Neural crest cell (in vitro differentiated cells): Measurements from ENCODE around the gene PARM1. TPM values are rescaled to one million over a fixed set of nuclear protein-coding genes. Genes with fewer than 3 reads are reported as not detected.
"Not testable (repeated sequence)": the region's sequence is repeated elsewhere in the genome, so short reads cannot be mapped to it uniquely, and the experiment has no call there.

ENCODE experiments used
- DNase-seq: peaks from one replicate; pipeline ENCODE4 v3.0.0; 2021; ENCODE audit warnings: low read depth, mixed read lengths, low spot score
- H3K27ac Mint-ChIP-seq: one replicate; pipeline ENCODE4 v1.8.0; 2021; ENCODE audit warnings: mild to moderate bottlenecking, mixed read lengths; ENCODE audit not compliant: unreplicated experiment
- H3K27me3 Mint-ChIP-seq: 2 replicates; pipeline ENCODE4 v1.8.0; 2021; ENCODE audit warnings: low read depth, mild to moderate bottlenecking, mixed read lengths
- H3K36me3 Mint-ChIP-seq: 2 replicates; pipeline ENCODE4 v1.8.0; 2021; ENCODE audit warnings: low read depth, mild to moderate bottlenecking, mixed read lengths
- H3K4me1 Mint-ChIP-seq: 2 replicates; pipeline ENCODE4 v1.8.0; 2021; ENCODE audit warnings: mixed read lengths
- H3K4me3 Mint-ChIP-seq: one replicate; pipeline ENCODE4 v1.8.0; 2021; ENCODE audit warnings: mild to moderate bottlenecking, mixed read lengths
- H3K9me3 Mint-ChIP-seq: 2 replicates; pipeline ENCODE4 v1.8.0; 2021; ENCODE audit warnings: mixed read lengths
- total RNA-seq: library from RNA; stranded (reverse); gene quantifications from 2 replicates; pipeline ENCODE4 v1.2.1, GENCODE V29; 2021
- TF ChIP-seq, protein P1 (sequence below): fragments of 200-600 bp; sonication (generic); conservative IDR thresholded peaks from 2 replicates; pipeline ENCODE4 v1.5.0; 2021; ENCODE audit warnings: antibody characterized with exemption, mild to moderate bottlenecking

The PARM1 gene
- total RNA-seq, 1 donor from 2014 or later = 0.96 TPM

DNA sequence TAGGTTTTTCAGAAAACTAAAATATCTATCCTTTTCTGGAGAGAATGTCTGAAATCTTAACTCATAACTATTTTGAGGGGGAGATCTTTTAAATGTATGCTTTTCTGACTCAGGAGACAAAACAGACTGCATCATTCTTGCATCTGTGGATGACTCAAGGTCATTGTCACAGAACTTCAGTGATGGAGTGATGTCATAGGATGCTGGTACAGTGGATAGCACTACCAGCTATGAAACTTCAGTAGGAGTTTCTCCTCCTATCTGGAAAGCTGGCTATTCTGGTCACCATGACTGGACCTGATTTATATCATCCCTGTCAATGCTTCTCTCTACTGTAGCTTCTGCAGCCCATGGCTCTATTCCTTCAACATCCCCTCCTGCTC, 50.3 kb downstream of the PARM1 start:
- no peaks in the 10 kb centered on the region for H3K4me1 Mint-ChIP-seq
- no peak overlapping the region for H3K4me3 Mint-ChIP-seq
- H3K27me3 Mint-ChIP-seq = peaks cover 2% of the 10 kb centered on the region
- no peak for DNase-seq
- TF ChIP-seq, protein P1, sequence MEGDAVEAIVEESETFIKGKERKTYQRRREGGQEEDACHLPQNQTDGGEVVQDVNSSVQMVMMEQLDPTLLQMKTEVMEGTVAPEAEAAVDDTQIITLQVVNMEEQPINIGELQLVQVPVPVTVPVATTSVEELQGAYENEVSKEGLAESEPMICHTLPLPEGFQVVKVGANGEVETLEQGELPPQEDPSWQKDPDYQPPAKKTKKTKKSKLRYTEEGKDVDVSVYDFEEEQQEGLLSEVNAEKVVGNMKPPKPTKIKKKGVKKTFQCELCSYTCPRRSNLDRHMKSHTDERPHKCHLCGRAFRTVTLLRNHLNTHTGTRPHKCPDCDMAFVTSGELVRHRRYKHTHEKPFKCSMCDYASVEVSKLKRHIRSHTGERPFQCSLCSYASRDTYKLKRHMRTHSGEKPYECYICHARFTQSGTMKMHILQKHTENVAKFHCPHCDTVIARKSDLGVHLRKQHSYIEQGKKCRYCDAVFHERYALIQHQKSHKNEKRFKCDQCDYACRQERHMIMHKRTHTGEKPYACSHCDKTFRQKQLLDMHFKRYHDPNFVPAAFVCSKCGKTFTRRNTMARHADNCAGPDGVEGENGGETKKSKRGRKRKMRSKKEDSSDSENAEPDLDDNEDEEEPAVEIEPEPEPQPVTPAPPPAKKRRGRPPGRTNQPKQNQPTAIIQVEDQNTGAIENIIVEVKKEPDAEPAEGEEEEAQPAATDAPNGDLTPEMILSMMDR = no peak
- peaks cover 5% of the 10 kb centered on the region for H3K9me3 Mint-ChIP-seq
- H3K36me3 Mint-ChIP-seq = peaks cover 10% of the 10 kb centered on the region
- H3K27ac Mint-ChIP-seq = no peak overlapping the region

DNA sequence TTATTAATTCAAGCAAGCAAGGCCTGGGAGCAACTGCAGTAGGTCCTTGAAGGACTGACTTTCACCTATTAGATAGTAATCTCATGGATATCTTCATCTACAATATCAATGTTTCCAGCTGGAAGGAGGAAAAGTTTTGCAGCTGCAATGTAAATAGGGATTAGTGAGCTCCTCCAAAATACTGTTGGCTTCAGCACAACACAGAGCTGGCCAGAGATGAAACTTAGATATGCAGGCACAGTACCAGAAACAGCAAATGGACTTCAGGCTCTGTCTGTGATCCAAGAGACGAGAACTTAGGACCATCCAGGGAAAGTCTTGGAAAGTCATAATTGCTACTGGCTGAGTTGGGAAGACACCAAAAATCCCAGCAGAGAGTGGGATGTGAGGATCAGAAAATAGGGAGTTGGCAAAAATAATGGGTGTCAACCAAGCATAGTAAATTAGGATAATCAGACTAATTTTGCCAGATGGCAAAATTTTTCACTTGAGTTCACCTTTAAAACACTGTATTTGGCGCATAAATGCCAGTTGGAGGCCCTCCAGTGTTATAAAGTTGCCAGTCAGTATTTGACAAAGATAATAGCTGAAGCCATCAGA, 57.5 kb downstream of the PARM1 start:
- DNase-seq = no peak
- Mint-ChIP-seq H3K9me3 (no peaks in the 10 kb centered on the region), H3K36me3 (no peaks in the 10 kb centered on the region), H3K4me1 (no peaks in the 10 kb centered on the region), H3K27me3 (no peaks in the 10 kb centered on the region), H3K4me3 (no peak overlapping the region), H3K27ac (no peak overlapping the region)
- TF ChIP-seq, protein P1 = no peak

GRCh38 chr4:74994436-74994835, 61.5 kb downstream of the PARM1 start:
- H3K4me3 Mint-ChIP-seq, H3K36me3 Mint-ChIP-seq, H3K9me3 Mint-ChIP-seq, DNase-seq, H3K4me1 Mint-ChIP-seq, H3K27ac Mint-ChIP-seq, H3K27me3 Mint-ChIP-seq: not testable (repeated sequence)

DNA sequence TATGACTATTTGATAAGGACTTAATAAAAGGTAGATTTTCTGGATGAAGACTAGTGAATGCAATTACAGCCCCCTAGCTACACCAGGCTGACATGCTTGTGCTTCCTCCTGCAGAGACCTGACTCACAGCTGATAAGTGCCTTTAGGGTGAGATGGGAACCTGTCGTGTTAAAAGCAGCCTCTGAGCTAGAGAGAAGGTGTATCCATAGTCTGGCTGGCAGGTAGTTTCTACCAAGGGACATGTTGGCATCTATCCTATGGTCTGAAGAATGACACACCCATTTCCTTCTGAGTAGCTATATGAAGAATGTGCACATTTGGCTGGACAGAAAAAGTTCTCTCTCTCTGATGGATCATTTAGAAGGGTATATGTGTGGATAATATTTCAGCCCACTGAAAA, 64.1 kb downstream of the PARM1 start:
- no peaks in the 10 kb centered on the region for H3K9me3 Mint-ChIP-seq
- H3K4me3 Mint-ChIP-seq = no peak overlapping the region
- DNase-seq = no peak
- no peaks in the 10 kb centered on the region for H3K27me3 Mint-ChIP-seq
- no peaks in the 10 kb centered on the region for H3K4me1 Mint-ChIP-seq
- TF ChIP-seq, protein P1 = no peak
- no peaks in the 10 kb centered on the region for H3K36me3 Mint-ChIP-seq
- H3K27ac Mint-ChIP-seq = no peak overlapping the region

GRCh38 chr4:74997948-74998729, 65.2 kb downstream of the PARM1 start:
- no peak overlapping the region for H3K4me3 Mint-ChIP-seq
- DNase-seq = no peak
- TF ChIP-seq, protein P1 = no peak
- H3K9me3 Mint-ChIP-seq = no peaks in the 10 kb centered on the region
- H3K4me1 Mint-ChIP-seq = no peaks in the 10 kb centered on the region
- no peaks in the 10 kb centered on the region for H3K27me3 Mint-ChIP-seq
- no peaks in the 10 kb centered on the region for H3K36me3 Mint-ChIP-seq
- H3K27ac Mint-ChIP-seq = no peak overlapping the region

GRCh38 chr4:74999714-75000309, 66.9 kb downstream of the PARM1 start:
- Mint-ChIP-seq H3K27ac (no peak overlapping the region), H3K27me3 (no peaks in the 10 kb centered on the region), H3K36me3 (no peaks in the 10 kb centered on the region), H3K4me3 (no peak overlapping the region), H3K9me3 (no peaks in the 10 kb centered on the region), H3K4me1 (no peaks in the 10 kb centered on the region)
- DNase-seq = no peak
- TF ChIP-seq, protein P1 = no peak
